AG09319 (cell line): Measurements from ENCODE around the gene KIAA1217.

Experiments used
- DNase-seq: peaks from one replicate; pipeline ENCODE4 v3.0.0-alpha.2; 2010; ENCODE audit warnings: low read depth; ENCODE audit errors: extremely low read depth
- CTCF ChIP-seq: IDR thresholded peaks from 2 replicates; pipeline ENCODE4 v1.5.1; 2011; ENCODE audit warnings: low read depth, mild to moderate bottlenecking, inconsistent platforms, low read length, moderate library complexity

The KIAA1217 gene

GRCh38 chr10:24234784-24235183 is 25.8 kb downstream of the KIAA1217 start:
- DNase-seq, result no peak
- TF ChIP-seq CTCF, result no peak

- TF ChIP-seq CTCF, result no peak
- DNase-seq, result no peak
Observed at GRCh38 chr10:24235471-24235870, 26.5 kb downstream of the KIAA1217 start.

- DNase-seq, result no peak
- TF ChIP-seq CTCF, result no peak
Observed at GRCh38 chr10:24237801-24238395, 29.0 kb downstream of the KIAA1217 start.

GRCh38 chr10:24238519-24239247 is 29.7 kb downstream of the KIAA1217 start:
- TF ChIP-seq CTCF, result no peak

GRCh38 chr10:24239289-24240040 is 30.5 kb downstream of the KIAA1217 start:
- DNase-seq, result no peak
- no peak for TF ChIP-seq CTCF

More at GRCh38 chr10:24238519-24239247, 29.7 kb downstream of the KIAA1217 start:
- DNase-seq, result no peak

GRCh38 chr10:24240041-24240751 is 31.3 kb downstream of the KIAA1217 start:
- no peak for DNase-seq
- no peak for TF ChIP-seq CTCF
